Activated naive CD8-positive, alpha-beta T cell (primary cell): ENCODE results near the gene MS4A5.
A peak's percentile ranks its signal among the peaks of the same experiment; 100 is the strongest.

Source experiments
- H3K27ac Mint-ChIP-seq: one replicate; pipeline ENCODE4 v1.8.0; 2021; ENCODE audit warnings: mixed read lengths
- H3K27me3 Mint-ChIP-seq: one replicate; pipeline ENCODE4 v1.8.0; 2021; ENCODE audit warnings: mixed read lengths
- H3K36me3 Mint-ChIP-seq: one replicate; pipeline ENCODE4 v1.8.0; 2021; ENCODE audit warnings: mixed read lengths
- H3K4me1 Mint-ChIP-seq: one replicate; pipeline ENCODE4 v1.8.0; 2021; ENCODE audit warnings: low read depth, mixed read lengths
- H3K4me3 Mint-ChIP-seq: one replicate; pipeline ENCODE4 v1.8.0; 2021; ENCODE audit warnings: mild to moderate bottlenecking, mixed read lengths
- H3K9me3 Mint-ChIP-seq: one replicate; pipeline ENCODE4 v1.8.0; 2021; ENCODE audit warnings: low read depth, mixed read lengths

Gene MS4A5, protein sequence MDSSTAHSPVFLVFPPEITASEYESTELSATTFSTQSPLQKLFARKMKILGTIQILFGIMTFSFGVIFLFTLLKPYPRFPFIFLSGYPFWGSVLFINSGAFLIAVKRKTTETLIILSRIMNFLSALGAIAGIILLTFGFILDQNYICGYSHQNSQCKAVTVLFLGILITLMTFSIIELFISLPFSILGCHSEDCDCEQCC

DNA sequence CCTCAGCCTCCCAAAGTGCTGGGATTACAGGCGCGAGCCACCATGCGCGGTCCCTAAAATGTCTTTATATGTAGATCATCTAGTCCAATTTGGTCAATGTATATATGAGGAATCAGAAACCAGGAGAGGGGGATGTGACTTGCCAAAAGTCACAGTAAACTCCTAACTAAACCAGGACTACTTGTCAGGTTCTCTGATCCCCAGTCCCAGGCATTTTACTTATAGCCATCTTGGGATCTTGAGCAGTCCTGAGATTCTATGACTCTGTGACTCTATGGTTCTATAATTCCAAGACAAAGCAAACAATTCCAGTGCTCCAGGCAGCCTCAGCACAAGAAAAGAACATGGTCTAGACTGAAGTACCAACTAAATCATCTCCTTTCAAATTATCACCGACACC lies at the start of gene MS4A5:
MS4A5 (plus strand) TSS at position 301 of the 400 bp plus-strand sequence. CDS start 103 bp downstream, outside the sequence.
- Mint-ChIP-seq H3K4me3 (no peak within 1 kb of the TSS), H3K27me3 (peaks cover 6% of the 10 kb centered on the region), H3K27ac (no peak within 1 kb of the TSS), H3K4me1 (no peaks in the 10 kb centered on the region), H3K9me3 (no peaks in the 10 kb centered on the region), H3K36me3 (no peaks in the 10 kb centered on the region)

DNA sequence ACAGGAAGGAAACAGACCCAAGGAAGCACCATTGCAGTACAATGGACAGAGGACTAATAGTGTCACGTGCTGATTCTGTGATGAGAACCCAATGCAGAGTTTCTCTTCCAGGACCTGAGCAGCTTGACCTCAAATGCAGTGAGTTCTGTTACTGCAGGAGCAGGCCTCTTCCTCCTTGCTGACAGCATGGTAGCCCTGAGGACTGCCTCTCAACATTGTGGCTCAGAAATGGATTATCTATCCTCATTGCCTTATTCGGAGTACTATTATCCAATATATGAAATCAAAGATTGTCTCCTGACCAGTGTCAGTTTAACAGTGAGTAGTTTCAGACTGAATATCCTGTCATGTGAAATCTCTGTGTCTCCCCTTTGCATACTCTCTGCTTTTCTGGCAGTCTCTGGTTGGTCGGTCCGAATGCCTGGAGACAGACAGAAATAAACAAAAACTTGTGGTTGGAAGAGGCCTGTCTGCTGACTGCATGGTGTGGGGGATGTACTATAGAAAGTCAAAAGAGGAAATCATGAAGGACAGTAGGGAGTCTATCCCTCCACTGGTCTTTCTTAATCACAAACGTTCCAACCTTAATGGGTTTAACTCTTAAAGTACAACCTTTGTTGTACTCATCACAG lies 40.0 kb upstream of the MS4A5 start:
- no peaks in the 10 kb centered on the region for H3K36me3 Mint-ChIP-seq
- H3K4me1 Mint-ChIP-seq = no peaks in the 10 kb centered on the region
- no peaks in the 10 kb centered on the region for H3K9me3 Mint-ChIP-seq
- no peak overlapping the region for H3K4me3 Mint-ChIP-seq
- H3K27ac Mint-ChIP-seq = no peak overlapping the region
- no peaks in the 10 kb centered on the region for H3K27me3 Mint-ChIP-seq

DNA sequence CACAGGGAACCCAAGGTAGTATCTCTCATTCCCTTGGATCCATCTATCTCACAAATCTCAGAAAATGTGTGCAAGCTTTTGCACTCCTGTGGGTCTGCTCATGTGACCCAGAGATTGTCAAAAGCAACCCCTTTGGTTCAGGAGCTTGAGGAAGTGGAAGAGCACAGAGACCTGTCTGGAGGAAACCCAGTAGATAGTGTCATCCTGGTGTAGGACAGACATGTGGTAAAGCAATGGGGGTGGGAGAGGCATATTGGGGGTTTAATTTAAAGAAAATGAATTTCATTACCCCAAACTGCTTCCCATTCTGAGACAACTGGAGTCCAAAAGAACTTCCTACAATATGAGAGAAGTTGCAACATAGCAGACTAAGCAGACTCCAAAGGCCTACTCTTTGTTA lies 39.0 kb upstream of the MS4A5 start:
- Mint-ChIP-seq H3K36me3 (no peaks in the 10 kb centered on the region), H3K4me1 (no peaks in the 10 kb centered on the region), H3K27me3 (no peaks in the 10 kb centered on the region), H3K4me3 (no peak overlapping the region), H3K9me3 (no peaks in the 10 kb centered on the region), H3K27ac (no peak overlapping the region)

DNA sequence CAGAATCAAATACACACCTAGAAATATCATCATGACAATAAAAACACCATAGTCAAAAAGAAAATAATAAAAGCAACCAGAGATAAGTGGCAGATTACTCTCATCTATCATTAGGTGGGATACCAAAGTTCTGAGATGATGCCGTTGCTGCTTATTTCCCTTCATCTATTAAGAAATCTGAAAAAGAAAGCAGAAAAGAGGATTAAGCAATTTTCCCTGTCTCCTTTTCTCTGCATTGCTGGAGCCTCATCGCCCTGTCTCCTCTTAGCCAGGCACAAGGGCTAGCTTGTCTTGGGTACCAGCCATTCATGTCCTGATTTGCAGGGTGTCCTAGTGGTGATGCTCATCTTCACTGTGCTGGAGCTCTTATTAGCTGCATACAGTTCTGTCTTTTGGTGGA lies 37.0 kb upstream of the MS4A5 start:
- no peaks in the 10 kb centered on the region for H3K9me3 Mint-ChIP-seq
- no peak overlapping the region for H3K4me3 Mint-ChIP-seq
- no peaks in the 10 kb centered on the region for H3K4me1 Mint-ChIP-seq
- no peaks in the 10 kb centered on the region for H3K27me3 Mint-ChIP-seq
- H3K36me3 Mint-ChIP-seq = no peaks in the 10 kb centered on the region
- H3K27ac Mint-ChIP-seq = no peak overlapping the region

DNA sequence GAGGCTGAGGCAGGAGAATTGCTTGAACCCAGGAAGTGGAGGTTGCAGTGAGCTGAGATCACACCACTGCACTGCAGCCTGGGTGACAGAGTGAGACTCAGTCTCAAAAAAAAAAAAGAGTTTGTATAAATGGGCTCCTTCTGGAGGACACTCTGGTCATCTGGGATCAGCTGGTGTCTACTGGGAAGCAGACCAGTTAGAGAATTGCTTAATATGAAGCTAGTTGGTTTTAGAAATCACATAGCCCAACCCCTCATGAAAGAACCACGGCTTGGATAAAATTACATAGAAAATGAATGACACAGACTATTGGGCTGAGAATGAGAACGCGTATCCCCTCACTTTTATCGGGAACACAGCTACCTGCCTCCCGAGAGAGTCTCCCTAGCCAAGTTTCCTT lies 36.4 kb upstream of the MS4A5 start:
- Mint-ChIP-seq H3K4me1 (no peaks in the 10 kb centered on the region), H3K27ac (no peak overlapping the region), H3K36me3 (no peaks in the 10 kb centered on the region), H3K4me3 (no peak overlapping the region), H3K27me3 (no peaks in the 10 kb centered on the region), H3K9me3 (no peaks in the 10 kb centered on the region)

DNA sequence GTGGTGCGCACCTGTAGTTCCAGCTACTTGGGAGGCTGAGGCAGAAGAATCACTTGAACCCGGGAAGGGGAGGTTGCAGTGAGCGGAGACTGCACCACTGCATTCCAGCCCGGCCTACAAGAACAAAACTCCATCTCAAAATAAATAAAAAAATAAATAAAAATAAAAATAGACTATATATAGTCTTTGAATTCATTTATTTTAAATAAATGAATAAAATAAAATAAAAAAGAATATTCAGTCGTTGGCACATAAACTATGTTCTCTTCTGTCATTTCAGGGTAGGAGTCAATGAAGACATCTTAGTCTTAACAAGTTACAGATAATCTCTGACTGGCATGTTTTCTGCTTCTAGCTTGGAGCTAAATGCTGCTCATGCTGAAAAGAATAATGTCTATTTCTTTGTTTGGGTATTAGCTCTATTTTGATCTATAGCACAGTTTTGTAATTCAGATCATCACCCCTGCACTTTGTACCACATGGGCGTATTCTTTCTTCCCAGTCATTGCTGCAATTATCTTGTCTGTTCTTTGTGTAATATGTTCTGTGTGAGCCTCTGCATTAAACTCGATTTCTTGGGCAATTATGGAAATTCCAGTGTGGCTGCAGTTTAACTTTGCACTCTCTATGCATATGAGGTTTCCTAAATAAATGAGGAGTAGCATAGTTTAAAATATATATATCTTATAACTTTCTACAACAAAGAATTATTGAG lies 34.5 kb upstream of the MS4A5 start:
- Mint-ChIP-seq H3K27me3 (peaks cover 4% of the 10 kb centered on the region), H3K36me3 (no peaks in the 10 kb centered on the region), H3K27ac (no peak overlapping the region), H3K4me1 (no peaks in the 10 kb centered on the region), H3K9me3 (no peaks in the 10 kb centered on the region), H3K4me3 (no peak overlapping the region)

DNA sequence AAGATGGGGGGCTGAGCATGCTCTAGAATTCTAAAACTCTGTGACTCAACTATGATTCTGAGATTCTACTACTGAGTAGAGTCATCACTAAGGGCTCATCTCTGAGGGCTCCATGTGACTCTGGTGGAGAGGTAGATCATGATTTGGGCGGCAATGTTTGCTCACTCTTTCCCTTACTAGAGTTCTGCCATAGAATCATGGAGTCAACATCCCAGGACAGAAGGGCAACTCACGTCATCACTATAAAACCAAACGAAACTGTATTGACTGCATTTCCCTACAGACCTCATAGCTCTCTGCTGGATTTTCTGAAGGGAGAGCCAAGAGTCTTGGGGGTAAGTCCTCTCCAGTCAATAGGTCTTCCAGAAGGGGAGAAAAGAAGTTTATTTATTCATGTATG lies 33.0 kb upstream of the MS4A5 start, which contains the start of gene MS4A14:
MS4A14 (plus strand) TSS at position 78 of the 400 bp plus-strand sequence; CDS start at position 198, 120 bp downstream.
- peaks cover 4% of the 10 kb centered on the region for H3K27me3 Mint-ChIP-seq
- no peak within 1 kb of the TSS for H3K27ac Mint-ChIP-seq
- no peaks in the 10 kb centered on the region for H3K9me3 Mint-ChIP-seq
- no peak within 1 kb of the TSS for H3K4me3 Mint-ChIP-seq
- no peaks in the 10 kb centered on the region for H3K36me3 Mint-ChIP-seq
- no peaks in the 10 kb centered on the region for H3K4me1 Mint-ChIP-seq

DNA sequence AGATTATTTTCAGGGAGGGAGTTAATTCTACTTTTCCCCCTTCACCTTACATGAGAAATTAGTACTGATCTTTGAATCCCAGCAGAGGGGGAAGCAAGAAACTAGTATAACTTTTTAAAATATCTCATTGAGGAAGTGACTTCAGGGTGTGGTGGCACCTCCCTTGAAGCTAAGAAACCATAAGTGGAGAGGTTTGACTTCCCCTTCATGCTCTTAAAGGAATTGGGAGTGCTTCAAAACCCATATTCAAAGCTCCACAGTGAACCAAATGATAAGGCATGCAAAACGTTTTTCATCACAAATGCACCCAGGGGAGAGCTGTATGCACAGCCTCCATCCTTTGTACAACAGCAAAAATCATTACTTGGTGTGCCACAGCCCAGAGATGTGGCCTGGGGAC lies 32.6 kb upstream of the MS4A5 start:
- Mint-ChIP-seq H3K27ac (no peak overlapping the region), H3K4me3 (no peak overlapping the region), H3K4me1 (no peaks in the 10 kb centered on the region), H3K36me3 (no peaks in the 10 kb centered on the region), H3K9me3 (no peaks in the 10 kb centered on the region), H3K27me3 (peaks cover 4% of the 10 kb centered on the region)

GRCh38 chr11:60420015-60420414 lies 9.4 kb upstream of the MS4A5 start:
- no peak overlapping the region for H3K27ac Mint-ChIP-seq
- H3K9me3 Mint-ChIP-seq = peaks cover 6% of the 10 kb centered on the region
- no peak overlapping the region for H3K4me3 Mint-ChIP-seq
- H3K27me3 Mint-ChIP-seq = peaks cover 22% of the 10 kb centered on the region
- H3K4me1 Mint-ChIP-seq = no peaks in the 10 kb centered on the region
- H3K36me3 Mint-ChIP-seq = no peaks in the 10 kb centered on the region

- no peaks in the 10 kb centered on the region for H3K4me1 Mint-ChIP-seq
Measured at GRCh38 chr11:60422609-60423008, 6.8 kb upstream of the MS4A5 start.

GRCh38 chr11:60428517-60428916 lies 855 bp upstream of the MS4A5 start:
- no peak overlapping the region for H3K27ac Mint-ChIP-seq
- no peaks in the 10 kb centered on the region for H3K9me3 Mint-ChIP-seq

More at GRCh38 chr11:60422609-60423008, 6.8 kb upstream of the MS4A5 start:
- Mint-ChIP-seq H3K36me3 (no peaks in the 10 kb centered on the region), H3K27me3 (peaks cover 8% of the 10 kb centered on the region), H3K27ac (no peak overlapping the region), H3K9me3 (peaks cover 6% of the 10 kb centered on the region), H3K4me3 (no peak overlapping the region)

GRCh38 chr11:60431251-60431650 lies 1.9 kb downstream of the MS4A5 start:
- H3K9me3 Mint-ChIP-seq = no peaks in the 10 kb centered on the region
- no peaks in the 10 kb centered on the region for H3K36me3 Mint-ChIP-seq
- H3K27ac Mint-ChIP-seq = no peak overlapping the region
- no peak overlapping the region for H3K4me3 Mint-ChIP-seq
- H3K4me1 Mint-ChIP-seq = no peaks in the 10 kb centered on the region
- peaks cover 2% of the 10 kb centered on the region for H3K27me3 Mint-ChIP-seq

More at GRCh38 chr11:60428517-60428916, 855 bp upstream of the MS4A5 start:
- H3K27me3 Mint-ChIP-seq = peaks cover 6% of the 10 kb centered on the region
- H3K36me3 Mint-ChIP-seq = no peaks in the 10 kb centered on the region
- H3K4me1 Mint-ChIP-seq = no peaks in the 10 kb centered on the region
- H3K4me3 Mint-ChIP-seq = no peak overlapping the region

DNA sequence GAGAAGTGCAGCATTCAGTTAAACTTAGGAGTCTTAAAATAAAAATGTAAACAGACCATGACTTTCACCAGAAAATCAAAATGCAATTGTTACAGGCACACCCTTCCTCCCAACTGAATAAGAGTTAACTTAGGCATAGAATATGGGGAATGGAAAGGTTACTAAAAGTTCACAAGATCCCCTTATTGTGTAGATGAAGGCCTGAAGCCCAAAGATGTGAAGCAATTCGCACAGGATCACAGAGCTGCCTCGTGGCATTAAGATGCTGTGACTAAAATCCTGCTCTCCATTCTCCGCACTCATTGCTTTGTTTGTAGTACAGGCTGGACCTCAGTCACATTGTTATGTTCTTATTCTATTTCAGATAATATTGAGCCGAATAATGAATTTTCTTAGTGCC lies 4.0 kb downstream of the MS4A5 start:
- H3K9me3 Mint-ChIP-seq = no peaks in the 10 kb centered on the region
- no peaks in the 10 kb centered on the region for H3K36me3 Mint-ChIP-seq
- H3K27ac Mint-ChIP-seq = no peak overlapping the region
- H3K4me3 Mint-ChIP-seq = no peak overlapping the region
- H3K27me3 Mint-ChIP-seq = peaks cover 2% of the 10 kb centered on the region
- H3K4me1 Mint-ChIP-seq = no peaks in the 10 kb centered on the region

DNA sequence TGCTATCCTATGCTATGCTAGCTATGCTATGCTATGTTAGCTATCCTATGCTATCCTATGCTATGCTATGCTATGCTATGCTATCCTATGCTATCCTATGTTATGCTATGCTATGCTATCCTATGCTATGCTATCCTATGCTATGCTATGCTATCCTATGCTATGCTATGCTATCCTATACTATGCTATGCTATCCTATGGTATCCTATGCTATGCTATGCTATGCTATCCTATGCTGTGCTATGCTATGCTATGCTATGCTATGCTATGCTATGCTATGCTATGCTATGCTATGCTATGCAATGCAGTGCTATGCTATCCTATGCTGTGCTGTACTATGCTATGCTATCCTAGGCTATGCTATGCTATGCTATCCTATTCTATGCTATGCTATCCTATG lies 17.7 kb downstream of the MS4A5 start:
- Mint-ChIP-seq H3K4me1 (peaks cover 18% of the 10 kb centered on the region), H3K27me3 (no peaks in the 10 kb centered on the region), H3K27ac (no peak overlapping the region)

DNA sequence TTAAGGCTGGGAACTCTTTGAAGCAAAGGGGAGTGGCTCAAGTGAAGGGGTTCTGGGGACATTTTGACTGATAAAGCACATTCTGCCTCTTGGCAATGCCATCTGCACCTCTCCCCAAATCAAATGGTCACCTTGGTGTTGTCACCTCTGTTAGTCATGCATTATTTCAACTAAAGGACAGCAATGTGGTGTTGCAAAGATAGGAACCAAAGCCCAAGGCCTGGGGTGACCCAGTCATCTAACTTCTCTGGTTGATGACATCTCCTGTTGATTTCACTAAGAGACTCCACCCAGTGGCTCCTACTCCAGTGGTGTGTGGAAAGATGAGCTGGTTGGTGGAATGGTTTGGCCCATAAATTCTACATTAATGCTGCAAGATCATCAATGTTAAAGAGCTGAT lies 18.5 kb downstream of the MS4A5 start:
- H3K4me3 Mint-ChIP-seq = no peak overlapping the region
- H3K36me3 Mint-ChIP-seq = no peaks in the 10 kb centered on the region
- H3K9me3 Mint-ChIP-seq = no peaks in the 10 kb centered on the region
- no peaks in the 10 kb centered on the region for H3K27me3 Mint-ChIP-seq
- peaks cover 18% of the 10 kb centered on the region for H3K4me1 Mint-ChIP-seq
- H3K27ac Mint-ChIP-seq = no peak overlapping the region

More for the DNA sequence above, 17.7 kb downstream of the MS4A5 start:
- no peaks in the 10 kb centered on the region for H3K9me3 Mint-ChIP-seq
- peak overlapping the region; percentile 81 for H3K4me3 Mint-ChIP-seq
- no peaks in the 10 kb centered on the region for H3K36me3 Mint-ChIP-seq
